Gastrocnemius medialis (tissue), 4 donors: ENCODE results near the gene KCTD10. TPM values are rescaled to one million over a fixed set of nuclear protein-coding genes. Genes with fewer than 3 reads are reported as not detected.

ENCODE experiments used
- ATAC-seq, 2 donors: fragments of 150-250 bp; one replicate each; pipeline ENCODE4 v1.9.1; 2016
- DNase-seq, 2 donors: peaks; one replicate each; pipeline ENCODE4 v3.0.0-alpha.2; 2019
- H3K27ac ChIP-seq, 4 donors: fragments of 200-600 bp; sonication (generic); 1 replicate in 1 of 4; 2 replicates in 3 of 4; pipeline ENCODE4 v1.5.1; 2016 to 2018; ENCODE audit warnings: mild to moderate bottlenecking in 2 of 4, moderate library complexity in 1 of 4
- H3K27me3 ChIP-seq, 3 donors: fragments of 200-600 bp; sonication (generic) in 2 of 3; 1 replicate in 1 of 3; 2 replicates in 2 of 3; pipeline versions ENCODE4 v1.5.1 to v1.6.0; 2016 to 2019; ENCODE audit warnings: mild to moderate bottlenecking in 1 of 3, moderate library complexity in 1 of 3
- H3K36me3 ChIP-seq, 2 donors: fragments of 200-600 bp; sonication (generic) in 1 of 2; one replicate each; pipeline ENCODE4 v1.5.1; 2017 to 2018
- H3K4me1 ChIP-seq, 2 donors: fragments of 200-600 bp; sonication (generic) in 1 of 2; one replicate each; pipeline ENCODE4 v1.5.1; 2016 to 2017; ENCODE audit warnings: mild to moderate bottlenecking in 2 of 2
- H3K4me3 ChIP-seq, 4 donors: fragments of 200-600 bp; sonication (generic) in 3 of 4; 1 replicate in 1 of 4; 2 replicates in 3 of 4; pipeline ENCODE4 v1.5.1; 2016 to 2019; ENCODE audit warnings: mild to moderate bottlenecking in 2 of 4
- H3K9me3 ChIP-seq, 3 donors: fragments of 200-600 bp; sonication (generic) in 2 of 3; 1 replicate in 1 of 3; 2 replicates in 2 of 3; pipeline ENCODE4 v1.5.1; 2016 to 2019
- POLR2A ChIP-seq, 2 donors: fragments of 450-650 bp; IDR thresholded peaks; one replicate each; pipeline ENCODE4 v1.6.1; 2017; ENCODE audit warnings: antibody characterized with exemption in 2 of 2, mild to moderate bottlenecking in 2 of 2, moderate library complexity in 2 of 2
- in situ Hi-C, 4 donors: fragments of 200-750 bp; cut with MboI; loops; one replicate each; pipeline versions ENCODE4 v1.15.0 to v1.8.0; 2017; ENCODE audit warnings: low sequenced_read_pairs in 4 of 4
- intact Hi-C: fragments of 100-400 bp; cut with DNase I; formaldehyde crosslinking; loops from one replicate; pipeline ENCODE4 v1.15.1; 2023; ENCODE audit warnings: low total_unique reads
- total RNA-seq, 4 donors: library from RNA; depleted of rRNA; stranded (reverse); fragments of >200 nt; gene quantifications; one replicate each; pipeline versions ENCODE4 v1.1.0 to v1.2.3, GENCODE V29; 2016
- TF ChIP-seq, protein P1 (sequence below), 5 experiments: fragments of 450-650 bp in 3 of 5; fragments of 200-600 bp in 2 of 5; sonication (generic) in 2 of 5; IDR thresholded peaks in 4 of 5; conservative IDR thresholded peaks in 1 of 5; 1 replicate in 4 of 5; 2 replicates in 1 of 5; pipeline ENCODE4 v1.5.1; 2016 to 2019; ENCODE audit warnings: antibody characterized with exemption in 5 of 5, mild to moderate bottlenecking in 3 of 5, moderate library complexity in 3 of 5

The KCTD10 gene
- total RNA-seq, 4 donors from 2014 or later, result 7.5 to 14.8 (median 10.6) TPM

DNA sequence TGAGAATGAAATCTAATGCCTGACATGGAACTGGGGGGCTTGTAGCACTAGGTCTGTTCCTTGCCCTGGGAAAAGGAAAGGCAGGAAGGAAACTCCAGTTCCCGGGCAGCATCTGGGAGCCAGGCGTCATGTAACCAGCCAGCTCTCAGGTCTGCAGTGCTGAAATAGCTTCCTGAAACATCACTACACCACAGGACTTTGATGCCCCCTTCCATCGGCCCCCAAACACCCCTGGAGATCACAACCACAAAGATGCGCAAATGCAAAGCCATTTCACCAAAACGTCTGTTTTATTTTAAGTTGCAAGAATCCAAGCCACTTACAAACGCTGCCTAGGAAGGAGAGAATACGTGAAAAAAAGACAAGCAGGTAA lies 40.9 kb downstream of the KCTD10 start:
- Histone ChIP-seq H3K4me1 (peaks cover 0 to 14% of the 10 kb centered on the region in 2 donors), H3K27me3 (no peaks in the 10 kb centered on the region), H3K36me3 (no peaks in the 10 kb centered on the region), H3K4me3 (no peak overlapping the region), H3K27ac (no peak overlapping the region), H3K9me3 (no peaks in the 10 kb centered on the region)
- no peak for DNase-seq
- no peak for ATAC-seq
- in situ Hi-C loops, result no loop called here
- TF ChIP-seq, protein P1, sequence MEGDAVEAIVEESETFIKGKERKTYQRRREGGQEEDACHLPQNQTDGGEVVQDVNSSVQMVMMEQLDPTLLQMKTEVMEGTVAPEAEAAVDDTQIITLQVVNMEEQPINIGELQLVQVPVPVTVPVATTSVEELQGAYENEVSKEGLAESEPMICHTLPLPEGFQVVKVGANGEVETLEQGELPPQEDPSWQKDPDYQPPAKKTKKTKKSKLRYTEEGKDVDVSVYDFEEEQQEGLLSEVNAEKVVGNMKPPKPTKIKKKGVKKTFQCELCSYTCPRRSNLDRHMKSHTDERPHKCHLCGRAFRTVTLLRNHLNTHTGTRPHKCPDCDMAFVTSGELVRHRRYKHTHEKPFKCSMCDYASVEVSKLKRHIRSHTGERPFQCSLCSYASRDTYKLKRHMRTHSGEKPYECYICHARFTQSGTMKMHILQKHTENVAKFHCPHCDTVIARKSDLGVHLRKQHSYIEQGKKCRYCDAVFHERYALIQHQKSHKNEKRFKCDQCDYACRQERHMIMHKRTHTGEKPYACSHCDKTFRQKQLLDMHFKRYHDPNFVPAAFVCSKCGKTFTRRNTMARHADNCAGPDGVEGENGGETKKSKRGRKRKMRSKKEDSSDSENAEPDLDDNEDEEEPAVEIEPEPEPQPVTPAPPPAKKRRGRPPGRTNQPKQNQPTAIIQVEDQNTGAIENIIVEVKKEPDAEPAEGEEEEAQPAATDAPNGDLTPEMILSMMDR (IDR thresholded peaks at IDR 0.05 in 4 of 5, conservative IDR thresholded peaks at IDR 0.05 in 1 of 5), result no peak
- TF ChIP-seq POLR2A (IDR thresholded peaks at IDR 0.05), result no peak
- intact Hi-C loops, result no loop called here

DNA sequence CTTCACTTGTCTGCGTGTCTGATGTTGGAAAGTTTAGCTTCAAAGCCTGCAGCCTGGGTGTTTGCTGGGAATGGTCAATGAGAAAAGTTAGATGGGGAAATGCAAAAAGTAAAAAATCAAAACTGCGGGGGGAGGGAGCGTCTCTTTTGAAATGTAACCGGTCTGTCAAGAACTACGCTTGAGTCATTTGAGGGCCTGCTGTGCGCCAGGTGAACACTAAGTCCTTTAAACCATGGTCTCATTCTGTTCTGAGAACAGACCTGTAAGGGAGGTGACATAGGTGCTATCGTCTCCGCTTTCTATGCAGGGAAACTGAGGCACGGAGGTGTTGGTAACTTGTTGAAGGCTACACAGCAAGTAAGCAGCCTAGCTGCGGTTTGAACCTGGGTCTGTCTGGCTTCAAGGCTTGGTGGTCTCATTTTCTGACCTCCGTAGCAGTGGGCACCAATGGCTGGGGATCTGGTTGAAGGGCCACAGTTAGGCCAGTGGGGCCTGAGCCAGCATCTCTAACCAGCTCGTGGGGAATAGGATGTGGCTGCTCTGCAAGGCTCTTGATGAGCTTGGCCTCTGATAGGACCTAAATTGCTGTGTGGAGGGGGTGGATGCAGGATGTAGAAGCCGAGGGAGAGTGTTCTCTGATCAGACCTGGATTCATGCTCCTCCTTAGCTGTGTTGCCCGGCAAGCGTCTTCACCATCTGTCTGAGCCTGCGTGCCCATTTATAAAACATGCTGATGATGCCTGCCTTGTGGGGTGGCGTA lies 41.5 kb downstream of the KCTD10 start:
- ATAC-seq, result no peak
- H3K4me1 ChIP-seq, result peaks cover 0 to 14% of the 10 kb centered on the region in 2 donors
- H3K9me3 ChIP-seq, result no peaks in the 10 kb centered on the region
- H3K27ac ChIP-seq, result no peak overlapping the region
- in situ Hi-C loops, result no loop called here
- no peaks in the 10 kb centered on the region for H3K36me3 ChIP-seq
- H3K4me3 ChIP-seq, result no peak overlapping the region
- TF ChIP-seq POLR2A (IDR thresholded peaks at IDR 0.05), result no peak
- TF ChIP-seq, protein P1 (IDR thresholded peaks at IDR 0.05 in 4 of 5, conservative IDR thresholded peaks at IDR 0.05 in 1 of 5), result no peak
- no peaks in the 10 kb centered on the region for H3K27me3 ChIP-seq
- intact Hi-C loops, result no loop called here
- no peak for DNase-seq

DNA sequence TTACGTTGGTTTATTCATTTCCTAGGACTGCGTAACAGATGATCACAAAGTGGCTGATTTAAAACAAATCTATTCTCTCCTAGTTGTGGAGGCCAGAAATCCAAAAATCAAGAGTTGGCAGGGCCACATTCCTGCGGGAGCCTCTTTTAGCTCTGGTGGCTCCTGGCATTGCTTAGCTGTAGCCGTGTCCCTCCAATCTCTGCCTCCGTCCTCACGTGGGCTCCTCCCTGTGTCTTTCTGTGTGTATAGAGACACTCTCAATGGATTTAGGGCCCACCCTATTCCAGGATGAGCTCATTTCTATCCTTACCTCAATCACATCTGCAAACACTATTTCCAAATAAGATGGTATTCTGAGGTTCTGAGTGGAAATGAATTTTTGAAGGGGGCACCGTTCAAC lies 42.5 kb downstream of the KCTD10 start:
- intact Hi-C loops (no loop called here), in situ Hi-C loops (loop anchor here in 1 of 4 donors (5.0 kb wide), 1 partner anchor 43 kb away; the partner anchor contains the start of genes KCTD10 and UBE3B)
- no peaks in the 10 kb centered on the region for H3K36me3 ChIP-seq
- ATAC-seq, result no peak
- TF ChIP-seq, protein P1 (IDR thresholded peaks at IDR 0.05 in 4 of 5, conservative IDR thresholded peaks at IDR 0.05 in 1 of 5), result no peak
- no peak for TF ChIP-seq POLR2A (IDR thresholded peaks at IDR 0.05)
- H3K9me3 ChIP-seq, result no peaks in the 10 kb centered on the region
- H3K27ac ChIP-seq, result no peak overlapping the region
- H3K27me3 ChIP-seq, result no peaks in the 10 kb centered on the region
- no peak overlapping the region for H3K4me3 ChIP-seq
- no peak for DNase-seq
- peaks cover 0 to 14% of the 10 kb centered on the region in 2 donors for H3K4me1 ChIP-seq

DNA sequence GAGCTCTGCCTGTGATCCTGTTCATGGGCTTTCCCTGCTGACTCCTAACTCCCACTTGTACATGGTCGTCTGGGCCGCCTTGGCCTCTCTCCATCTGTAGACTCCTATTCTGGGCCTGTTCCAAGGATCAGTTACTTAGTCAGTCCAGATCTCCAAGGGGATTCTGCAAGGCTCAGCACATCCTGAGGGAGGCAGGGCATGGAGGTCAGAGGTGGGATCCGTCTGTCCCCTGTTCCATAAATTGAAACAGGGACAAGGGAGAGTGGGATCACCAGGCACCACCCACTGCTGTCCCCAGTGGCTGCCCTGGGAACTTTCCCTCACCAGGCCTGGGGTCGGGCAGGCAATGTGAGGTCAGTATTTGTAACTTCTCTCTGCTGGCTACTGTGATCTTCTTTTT lies 43.5 kb downstream of the KCTD10 start:
- no peaks in the 10 kb centered on the region for H3K36me3 ChIP-seq
- DNase-seq, result peak in 1 of 2 donors; percentile 21
- intact Hi-C loops, result loop anchor here (2.0 kb wide), 1 partner anchor 43 kb away; the partner anchor contains the start of genes KCTD10 and UBE3B
- H3K27ac ChIP-seq, result peak overlapping the region in 3 of 4 donors; percentile 39 to 50 (median 47)
- in situ Hi-C loops, result loop anchor here in 1 of 4 donors (5.0 kb wide), 1 partner anchor 44 kb away; the partner anchor contains the start of genes KCTD10 and UBE3B
- peaks cover 0 to 14% of the 10 kb centered on the region in 2 donors for H3K4me1 ChIP-seq
- no peaks in the 10 kb centered on the region for H3K27me3 ChIP-seq
- ATAC-seq, result peak in 1 of 2 donors; percentile 41
- no peak for TF ChIP-seq POLR2A (IDR thresholded peaks at IDR 0.05)
- TF ChIP-seq, protein P1 (IDR thresholded peaks at IDR 0.05 in 4 of 5, conservative IDR thresholded peaks at IDR 0.05 in 1 of 5), result peak in 2 of 5 experiments; percentile 21 to 24
- no peaks in the 10 kb centered on the region for H3K9me3 ChIP-seq
- H3K4me3 ChIP-seq, result no peak overlapping the region
